ENCODE results near the gene C1QTNF6. TPM values are rescaled to one million over a fixed set of nuclear protein-coding genes. Genes with fewer than 3 reads are reported as not detected.

Gene C1QTNF6
- total RNA-seq, 4 donors from 2014 or later: 1.7 to 4.8 (median 3.6) TPM

DNA sequence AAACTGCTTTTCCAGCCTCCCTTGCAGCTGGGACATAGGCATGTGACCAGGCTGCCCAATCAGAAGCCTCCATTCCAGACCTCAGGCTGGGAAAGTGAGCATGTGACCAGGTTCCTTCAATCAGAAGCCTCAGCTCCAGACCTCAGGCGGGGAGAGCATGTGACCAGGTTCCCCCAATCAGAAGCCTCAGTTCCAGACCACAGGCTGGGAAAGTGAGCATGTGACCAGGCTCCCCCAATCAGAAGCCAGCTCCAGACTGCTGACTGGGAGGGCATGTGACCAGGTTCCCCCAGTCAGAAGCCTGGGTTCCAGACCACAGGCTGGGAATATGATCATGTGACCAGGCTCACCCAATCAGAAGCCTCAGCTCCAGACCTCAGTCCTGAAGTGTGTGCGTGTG lies 26.6 kb downstream of the C1QTNF6 start:
- H3K36me3 ChIP-seq: no peaks in the 10 kb centered on the region
- intact Hi-C loops (cut with DNase I): no loop called here
- TF ChIP-seq, protein P1, sequence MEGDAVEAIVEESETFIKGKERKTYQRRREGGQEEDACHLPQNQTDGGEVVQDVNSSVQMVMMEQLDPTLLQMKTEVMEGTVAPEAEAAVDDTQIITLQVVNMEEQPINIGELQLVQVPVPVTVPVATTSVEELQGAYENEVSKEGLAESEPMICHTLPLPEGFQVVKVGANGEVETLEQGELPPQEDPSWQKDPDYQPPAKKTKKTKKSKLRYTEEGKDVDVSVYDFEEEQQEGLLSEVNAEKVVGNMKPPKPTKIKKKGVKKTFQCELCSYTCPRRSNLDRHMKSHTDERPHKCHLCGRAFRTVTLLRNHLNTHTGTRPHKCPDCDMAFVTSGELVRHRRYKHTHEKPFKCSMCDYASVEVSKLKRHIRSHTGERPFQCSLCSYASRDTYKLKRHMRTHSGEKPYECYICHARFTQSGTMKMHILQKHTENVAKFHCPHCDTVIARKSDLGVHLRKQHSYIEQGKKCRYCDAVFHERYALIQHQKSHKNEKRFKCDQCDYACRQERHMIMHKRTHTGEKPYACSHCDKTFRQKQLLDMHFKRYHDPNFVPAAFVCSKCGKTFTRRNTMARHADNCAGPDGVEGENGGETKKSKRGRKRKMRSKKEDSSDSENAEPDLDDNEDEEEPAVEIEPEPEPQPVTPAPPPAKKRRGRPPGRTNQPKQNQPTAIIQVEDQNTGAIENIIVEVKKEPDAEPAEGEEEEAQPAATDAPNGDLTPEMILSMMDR (IDR thresholded peaks at IDR 0.05): no peak
- no peak for TF ChIP-seq POLR2A (IDR thresholded peaks at IDR 0.05)
- no peak for DNase-seq
- H3K4me3 ChIP-seq (replicated peaks in 1 of 3): no peak overlapping the region
- peaks cover 0 to 1% of the 10 kb centered on the region in 2 donors for H3K4me1 ChIP-seq
- WGBS, 2 donors: 88 to 100% methylated on average over 1 to 2 of the region's 2 CpGs
- H3K9me3 ChIP-seq: no peaks in the 10 kb centered on the region
- no peaks in the 10 kb centered on the region for H3K27me3 ChIP-seq
- no peak overlapping the region for H3K27ac ChIP-seq

DNA sequence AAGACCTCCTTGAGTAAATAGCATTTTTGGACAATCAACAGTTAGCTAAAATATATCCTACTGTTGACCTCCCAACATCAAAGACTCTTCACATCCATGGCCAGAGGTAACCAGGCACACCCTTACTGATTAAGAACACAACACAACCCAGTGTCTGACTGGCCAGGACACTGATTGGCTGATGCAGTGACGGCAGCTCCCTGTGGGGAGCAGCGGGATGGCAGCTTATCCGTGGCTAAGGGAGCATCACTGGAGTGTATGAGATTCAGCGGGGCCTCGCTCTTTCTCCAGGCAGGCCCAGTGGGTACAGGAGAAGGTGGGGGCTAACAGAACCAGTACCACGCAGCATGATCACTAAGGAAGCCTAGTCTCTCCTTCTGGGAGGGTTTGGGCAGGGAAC lies 28.0 kb downstream of the C1QTNF6 start:
- Histone ChIP-seq H3K4me3 (replicated peaks in 1 of 3) (no peak overlapping the region), H3K27me3 (no peaks in the 10 kb centered on the region), H3K27ac (no peak overlapping the region), H3K4me1 (no peaks in the 10 kb centered on the region), H3K36me3 (no peaks in the 10 kb centered on the region), H3K9me3 (no peaks in the 10 kb centered on the region)
- WGBS, 2 donors: 66 to 68% methylated on average over 6 of the region's 6 CpGs
- intact Hi-C loops (cut with DNase I): no loop called here
- no peak for TF ChIP-seq POLR2A (IDR thresholded peaks at IDR 0.05)
- TF ChIP-seq, protein P1 (IDR thresholded peaks at IDR 0.05): no peak
- DNase-seq: no peak

DNA sequence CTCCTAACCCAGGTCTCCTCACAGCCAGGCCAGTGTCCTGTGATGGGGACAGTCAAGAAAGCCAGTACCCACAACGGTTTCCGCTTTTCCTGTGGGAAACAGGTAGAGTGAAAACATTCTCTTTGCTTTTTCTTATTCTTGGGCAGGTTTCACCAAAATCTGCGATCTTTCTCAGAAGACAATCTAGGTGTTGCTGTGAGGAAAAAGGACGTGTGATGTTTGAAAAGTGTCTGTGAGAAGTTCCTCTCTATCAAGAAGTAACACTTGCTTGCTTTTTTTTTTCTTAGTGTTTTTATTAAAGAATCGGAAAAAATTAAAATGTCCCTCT lies 29.1 kb downstream of the C1QTNF6 start:
- DNase-seq: no peak
- H3K4me3 ChIP-seq (replicated peaks in 1 of 3): no peak overlapping the region
- no peak overlapping the region for H3K27ac ChIP-seq
- H3K4me1 ChIP-seq: no peaks in the 10 kb centered on the region
- 83 to 84% methylated on average over 5 of the region's 5 CpGs for WGBS, 2 donors
- H3K36me3 ChIP-seq: no peaks in the 10 kb centered on the region
- intact Hi-C loops (cut with DNase I): no loop called here
- no peaks in the 10 kb centered on the region for H3K9me3 ChIP-seq
- TF ChIP-seq, protein P1 (IDR thresholded peaks at IDR 0.05): no peak
- no peak for TF ChIP-seq POLR2A (IDR thresholded peaks at IDR 0.05)
- no peaks in the 10 kb centered on the region for H3K27me3 ChIP-seq

DNA sequence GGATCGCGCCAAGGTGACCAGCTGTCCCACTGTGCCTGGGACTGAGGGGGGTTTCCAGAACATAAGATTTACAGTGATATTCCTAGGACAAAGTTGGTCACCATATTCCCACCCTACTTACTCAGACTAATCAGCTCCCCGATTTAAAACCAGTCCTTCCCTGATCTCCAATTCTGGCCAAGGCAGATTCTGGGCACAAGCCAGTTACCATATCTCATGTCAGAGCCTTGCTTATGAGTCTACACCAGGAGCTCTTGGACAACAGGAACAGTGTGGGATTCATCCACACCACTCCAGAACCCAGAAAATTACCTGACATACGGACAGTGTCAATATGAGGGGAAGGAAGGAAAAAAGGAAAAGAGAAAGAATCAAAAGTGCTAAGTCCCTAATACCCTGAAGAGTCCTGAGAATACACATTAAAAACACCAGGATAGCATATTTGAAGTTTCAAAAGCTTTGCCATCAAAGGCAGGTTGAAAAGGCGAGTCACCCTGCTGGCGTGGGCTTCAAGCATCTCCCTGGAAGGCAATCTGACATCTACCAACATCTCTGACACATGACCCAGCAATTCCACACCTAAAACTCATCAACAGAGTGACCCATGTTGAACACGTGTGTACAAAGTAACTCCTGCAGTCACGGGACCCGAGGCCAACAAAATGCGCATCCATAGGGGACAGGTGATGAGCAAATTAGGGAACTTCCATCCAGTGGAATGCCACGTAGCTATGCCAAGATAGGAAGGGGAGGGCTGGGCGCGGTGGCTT lies 30.3 kb downstream of the C1QTNF6 start:
- H3K4me3 ChIP-seq (replicated peaks in 1 of 3): no peak overlapping the region
- intact Hi-C loops (cut with DNase I): no loop called here
- no peak for TF ChIP-seq POLR2A (IDR thresholded peaks at IDR 0.05)
- TF ChIP-seq, protein P1 (IDR thresholded peaks at IDR 0.05): no peak
- no peaks in the 10 kb centered on the region for H3K27me3 ChIP-seq
- no peak overlapping the region for H3K27ac ChIP-seq
- WGBS, 2 donors: 83 to 88% methylated on average over 13 of the region's 13 CpGs
- DNase-seq: no peak
- H3K9me3 ChIP-seq: no peaks in the 10 kb centered on the region
- no peaks in the 10 kb centered on the region for H3K36me3 ChIP-seq
- H3K4me1 ChIP-seq: no peaks in the 10 kb centered on the region

DNA sequence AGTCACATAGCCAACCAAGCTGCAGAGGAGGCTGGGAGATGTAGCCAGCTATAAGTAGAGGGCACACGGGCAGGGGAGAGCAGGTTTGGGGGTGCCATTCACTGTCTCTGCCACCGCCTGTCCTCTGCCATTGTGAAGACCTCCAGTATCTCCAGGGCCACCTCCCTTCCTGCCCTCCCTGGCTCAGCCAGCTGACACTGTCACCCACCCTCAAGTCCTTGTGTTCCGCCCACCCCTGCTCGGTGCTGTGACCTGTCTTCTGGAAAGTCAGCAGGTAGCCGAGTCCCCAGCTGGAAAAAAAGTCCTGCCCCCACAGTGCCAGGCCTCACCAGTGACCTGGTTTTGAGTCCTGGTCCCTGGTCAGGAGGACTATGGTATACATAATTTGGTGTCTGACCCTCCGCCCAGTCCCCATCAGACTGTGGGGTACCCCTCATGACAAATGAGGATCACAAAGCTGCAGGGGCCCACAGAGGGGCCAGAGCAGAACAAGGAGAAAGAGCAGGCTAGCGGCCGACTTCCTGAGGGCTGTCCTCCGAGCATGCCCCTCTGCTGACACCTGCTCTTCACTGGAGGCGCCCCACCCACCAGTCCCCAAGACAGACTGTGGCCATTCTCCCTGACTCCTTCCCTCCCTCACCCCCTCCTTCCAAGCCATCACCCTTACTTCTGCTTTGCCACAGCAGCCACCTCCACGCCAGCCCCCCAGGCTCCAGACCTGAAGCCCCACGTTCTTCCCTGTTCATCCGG lies 31.2 kb downstream of the C1QTNF6 start:
- no peaks in the 10 kb centered on the region for H3K4me1 ChIP-seq
- intact Hi-C loops (cut with DNase I): no loop called here
- no peak for DNase-seq
- H3K27ac ChIP-seq: no peak overlapping the region
- no peak overlapping the region for H3K4me3 ChIP-seq (replicated peaks in 1 of 3)
- TF ChIP-seq, protein P1 (IDR thresholded peaks at IDR 0.05): no peak
- WGBS, 2 donors: 83 to 88% methylated on average over 13 of the region's 13 CpGs
- H3K36me3 ChIP-seq: no peaks in the 10 kb centered on the region
- no peaks in the 10 kb centered on the region for H3K9me3 ChIP-seq
- no peaks in the 10 kb centered on the region for H3K27me3 ChIP-seq

Measured in thyroid gland (tissue), 4 donors.